HG03175 (cell line): ENCODE results near the gene WDFY1.
A peak's percentile ranks its signal among the peaks of the same experiment; 100 is the strongest.
"Not testable (repeated sequence)": the region's sequence is repeated elsewhere in the genome, so short reads cannot be mapped to it uniquely, and the experiment has no call there.

Source experiments
- ATAC-seq: cut with Tn5 transposase; IDR thresholded peaks from one replicate; pipeline ENCODE4 v1.9.1; 2021; ENCODE audit warnings: mild to moderate bottlenecking, moderate library complexity; ENCODE audit not compliant: unreplicated experiment

Gene WDFY1

DNA sequence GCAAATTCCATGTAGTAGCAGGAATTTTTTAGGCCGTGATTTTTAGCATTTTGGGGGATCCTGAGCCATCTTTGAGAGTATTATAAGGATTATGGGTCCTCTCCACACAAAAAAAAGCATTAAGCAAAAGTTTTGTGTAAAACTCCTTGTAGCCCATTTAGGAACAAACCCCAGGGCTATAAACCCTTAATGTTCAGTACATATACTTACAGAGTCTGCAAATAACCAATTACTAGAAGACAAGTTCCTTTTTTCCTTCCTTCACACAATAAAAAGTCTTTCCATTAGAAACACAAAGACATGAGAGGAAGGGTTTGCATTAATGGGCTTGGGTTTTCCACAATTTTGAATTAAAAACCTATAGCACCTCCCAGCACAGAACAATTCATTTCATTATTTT lies 44.6 kb downstream of the WDFY1 start:
- ATAC-seq: no peak

DNA sequence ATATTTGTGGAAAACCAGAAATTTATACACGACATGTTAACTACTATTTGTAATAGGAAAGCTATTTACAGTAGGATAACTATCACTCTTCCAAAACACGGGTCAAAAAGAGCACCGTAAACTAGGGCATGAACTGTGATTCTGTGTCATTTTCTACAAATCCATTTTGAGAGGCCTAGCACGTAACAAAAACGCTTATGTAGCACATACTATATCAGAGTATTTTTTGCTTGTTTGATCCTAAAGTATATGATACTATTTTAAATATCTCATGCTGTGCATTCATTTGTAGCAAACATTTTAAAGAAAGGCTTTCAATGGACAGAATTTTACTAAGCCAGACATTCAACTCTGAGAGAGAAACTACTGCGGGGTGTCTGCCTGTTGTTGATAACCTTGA lies 45.1 kb downstream of the WDFY1 start:
- no peak for ATAC-seq

DNA sequence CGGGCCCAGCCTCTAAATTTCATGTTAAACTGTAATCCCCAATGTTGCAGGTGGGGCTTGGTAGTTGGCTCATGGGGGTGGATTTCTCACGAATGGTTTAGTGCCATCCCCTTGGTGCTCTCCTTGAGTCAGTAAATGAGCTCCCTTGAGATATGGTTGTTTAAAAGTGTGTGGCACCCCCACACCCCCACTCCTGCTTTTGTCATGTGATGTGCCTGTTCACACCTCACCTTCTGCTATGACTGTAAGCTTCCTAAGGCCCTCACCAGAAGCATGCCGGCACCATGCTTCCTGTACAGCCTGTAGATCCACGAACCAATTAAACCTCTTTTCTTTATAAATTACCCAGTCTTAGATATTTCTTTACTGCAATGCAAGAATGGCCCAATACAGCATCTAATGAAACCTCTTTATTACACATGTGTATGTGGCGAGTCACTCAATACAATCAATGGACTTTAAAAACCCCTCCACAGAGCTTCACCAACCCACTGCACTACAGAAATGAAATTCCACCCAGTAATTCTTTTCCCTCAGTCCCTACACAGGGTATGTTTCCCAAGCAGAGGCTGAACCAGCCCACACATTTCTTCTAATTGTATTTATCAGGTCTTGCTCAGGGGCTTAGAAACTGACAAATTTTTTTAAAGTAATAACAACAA lies 47.3 kb downstream of the WDFY1 start:
- no peak for ATAC-seq

DNA sequence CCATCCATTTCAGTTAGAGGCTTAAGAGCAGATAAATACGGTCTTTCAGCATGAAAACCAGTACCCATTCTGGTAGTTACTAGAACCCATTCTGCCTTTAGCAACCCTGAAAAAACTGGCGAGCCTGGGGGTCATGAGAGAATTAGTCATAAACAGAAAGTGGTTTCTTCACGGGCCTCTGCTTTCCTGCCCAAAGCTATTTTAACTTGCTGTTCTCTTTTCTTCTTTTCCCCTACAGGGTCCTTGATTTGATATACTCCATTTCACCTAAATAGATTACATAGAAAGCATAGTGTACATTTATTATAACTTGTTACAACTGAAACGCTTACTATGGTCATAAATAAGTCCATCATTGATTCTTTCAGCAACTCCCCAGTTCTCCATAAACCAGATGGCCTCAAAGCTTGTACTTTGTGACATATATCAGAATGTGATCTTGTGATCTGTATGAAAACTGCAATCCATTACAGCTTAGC lies 48.3 kb downstream of the WDFY1 start:
- peak; percentile 70 for ATAC-seq

DNA sequence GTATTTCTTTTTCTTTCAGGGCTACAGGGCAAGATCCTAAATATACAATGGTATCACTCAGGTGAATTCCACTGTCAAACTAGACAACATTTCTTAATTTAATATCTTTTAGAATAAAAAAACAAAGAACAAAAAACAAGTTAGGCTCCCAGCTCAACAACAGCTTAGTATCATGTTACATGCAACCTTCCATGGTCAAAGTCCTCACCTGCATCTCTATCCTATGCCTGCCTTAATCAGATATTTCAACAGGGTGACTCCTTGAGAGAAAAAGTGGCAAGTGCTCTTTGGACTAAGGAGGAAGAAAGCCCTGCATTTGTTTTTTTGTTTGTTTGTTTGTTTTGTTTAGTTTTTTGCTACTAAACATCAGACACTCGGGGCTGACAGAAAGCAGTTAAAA lies 50.2 kb downstream of the WDFY1 start:
- no peak for ATAC-seq

GRCh38 chr2:223894009-223894408 lies 51.1 kb downstream of the WDFY1 start:
- no peak for ATAC-seq

GRCh38 chr2:223890721-223891120 lies 54.4 kb downstream of the WDFY1 start:
- no peak for ATAC-seq

- ATAC-seq: no peak
Measured at GRCh38 chr2:223889229-223889628, 55.9 kb downstream of the WDFY1 start.

DNA sequence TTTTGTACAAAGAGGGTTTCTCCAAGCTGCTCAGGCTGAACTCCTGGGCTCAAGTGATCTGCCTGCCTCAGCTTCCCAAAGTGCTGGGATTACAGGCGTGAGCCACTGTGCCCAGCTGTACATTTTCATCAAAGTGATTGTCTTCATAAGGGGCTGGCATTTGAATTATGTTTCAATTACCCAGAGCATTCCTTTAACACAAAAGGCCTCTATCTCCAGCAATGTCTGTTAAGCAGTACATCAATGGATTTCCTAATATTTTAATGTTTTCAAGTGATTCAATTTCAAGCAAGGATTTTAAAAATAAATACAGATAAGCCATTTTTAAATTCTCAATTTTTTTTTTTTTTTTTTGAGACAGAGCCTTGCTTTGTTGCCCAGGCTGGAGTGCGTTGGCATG lies 56.9 kb downstream of the WDFY1 start:
- no peak for ATAC-seq

- ATAC-seq: no peak
Measured at GRCh38 chr2:223887127-223887526, 58.0 kb downstream of the WDFY1 start.

- ATAC-seq: no peak
Measured at GRCh38 chr2:223886726-223887125, 58.4 kb downstream of the WDFY1 start.

GRCh38 chr2:223884399-223884798 lies 60.7 kb downstream of the WDFY1 start:
- peak; percentile 70 for ATAC-seq

- ATAC-seq: no peak
Measured at GRCh38 chr2:223882715-223883114, 62.4 kb downstream of the WDFY1 start.

- no peak for ATAC-seq
Measured at GRCh38 chr2:223880796-223881195, 64.3 kb downstream of the WDFY1 start.

GRCh38 chr2:223877721-223878410 lies 67.3 kb downstream of the WDFY1 start:
- ATAC-seq: peak; percentile 53

GRCh38 chr2:223873672-223874071 lies 71.5 kb downstream of the WDFY1 start:
- no peak for ATAC-seq

DNA sequence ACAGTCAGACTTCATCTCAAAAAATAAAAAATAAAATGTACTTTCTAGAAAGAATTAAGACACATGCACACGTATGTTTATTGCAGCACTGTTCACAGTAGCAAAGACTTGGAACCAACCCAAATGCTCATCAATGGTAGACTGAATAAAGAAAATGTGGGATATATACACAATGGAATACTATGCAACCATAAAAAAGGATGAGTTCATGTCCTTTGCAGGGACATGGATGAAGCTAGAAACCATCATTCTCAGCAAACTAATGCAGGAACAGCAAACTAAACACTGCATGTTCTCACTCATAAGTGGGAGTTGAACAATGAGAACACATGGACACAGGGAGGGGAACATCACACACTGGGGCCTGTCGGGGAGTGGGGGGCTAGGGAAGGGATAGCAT lies 72.4 kb downstream of the WDFY1 start:
- not testable (repeated sequence) for ATAC-seq

GRCh38 chr2:223871661-223872060 lies 73.5 kb downstream of the WDFY1 start:
- not testable (repeated sequence) for ATAC-seq

- no peak for ATAC-seq
Measured at GRCh38 chr2:223870840-223871611, 74.1 kb downstream of the WDFY1 start.

- no peak for ATAC-seq
Measured at GRCh38 chr2:223868005-223868404, 77.1 kb downstream of the WDFY1 start.

- no peak for ATAC-seq
Measured at GRCh38 chr2:223865907-223866508, 79.1 kb downstream of the WDFY1 start.
